Fibroblast of mammary gland (primary cell): Measurements from ENCODE around the gene ACMSD.
A peak's percentile ranks its signal among the peaks of the same experiment; 100 is the strongest.

Experiments used
- DNase-seq: peaks from one replicate; pipeline ENCODE4 v3.0.0-alpha.2; 2010; ENCODE audit warnings: low read depth
- H3K4me3 ChIP-seq: 2 replicates; pipeline ENCODE4 v1.5.1; 2011; ENCODE audit warnings: low read depth, mild to moderate bottlenecking, low read length, moderate library complexity; ENCODE audit not compliant: control insufficient read depth
- CTCF ChIP-seq: conservative IDR thresholded peaks from 2 replicates; pipeline ENCODE4 v1.5.1; 2011; ENCODE audit warnings: low read depth, low read length, inconsistent platforms; ENCODE audit not compliant: control insufficient read depth, insufficient read depth

ACMSD gene

GRCh38 chr2:134912361-134912760 lies 73.9 kb downstream of the ACMSD start:
- peak; percentile 85 for DNase-seq
- no peak for TF ChIP-seq CTCF
- H3K4me3 ChIP-seq: no peak overlapping the region

- peak; percentile 5 for DNase-seq
- H3K4me3 ChIP-seq: peak overlapping the region; percentile 76
- no peak for TF ChIP-seq CTCF
Observed at GRCh38 chr2:134917360-134917865, 79.0 kb downstream of the ACMSD start.

- H3K4me3 ChIP-seq: peak overlapping the region; percentile 76
- no peak for DNase-seq
- peak; percentile 15 for TF ChIP-seq CTCF
Observed at GRCh38 chr2:134917888-134918525, 79.6 kb downstream of the ACMSD start.

- peak within 1 kb of the TSS; percentile 76 for H3K4me3 ChIP-seq
- peak; percentile 98 for DNase-seq
- no peak for TF ChIP-seq CTCF
Observed at GRCh38 chr2:134918526-134919340, 80.3 kb downstream of the ACMSD start, which contains the start of gene CCNT2. Gene CCNT2 (plus strand): TSS chr2:134918822. CDS start chr2:134918855, 33 bp downstream.

GRCh38 chr2:134919341-134920210 lies 81.2 kb downstream of the ACMSD start:
- peak overlapping the region; percentile 76 for H3K4me3 ChIP-seq
- TF ChIP-seq CTCF: no peak
- DNase-seq: no peak

GRCh38 chr2:134924912-134925311 lies 86.5 kb downstream of the ACMSD start:
- no peak overlapping the region for H3K4me3 ChIP-seq
- DNase-seq: no peak
- no peak for TF ChIP-seq CTCF
